ENCODE data around the gene KIAA0753. TPM values are rescaled to one million over a fixed set of nuclear protein-coding genes. Genes with fewer than 3 reads are reported as not detected.

KIAA0753 gene
- total and polyA plus RNA-seq, 2 of the 8 experiments (the other 6 are each of a cell fraction or from before 2014, with no cell fraction given), result 5.0 to 27.1 TPM

GRCh38 chr17:6669479-6670212 lies 29.1 kb upstream of the KIAA0753 start:
- Histone ChIP-seq H2BK15ac (ENCODE audit: low read length) (no peak overlapping the region), H3K27ac (ENCODE audit: low read depth, low read length) (no peak overlapping the region), H2AFZ (ENCODE audit: low read length) (no peak overlapping the region), H3K79me2 (ENCODE audit: control insufficient read depth in 1 of 2, insufficient read depth in 2 of 2, low read length in 2 of 2) (no peaks in the 10 kb centered on the region), H2BK120ac (replicated peaks; ENCODE audit: low read depth, low read length) (no peak overlapping the region), H2BK5ac (ENCODE audit: low read depth, low read length) (no peak overlapping the region), H3K18ac (ENCODE audit: extremely low read depth, low read length) (no peak overlapping the region), H3K4me3 (ENCODE audit: extremely low read depth in 1 of 4, insufficient read depth in 2 of 4, low read depth in 3 of 4, low read length in 4 of 4) (no peak overlapping the region), H3K4ac (replicated peaks; ENCODE audit: insufficient read length, low read depth, low read length) (no peak overlapping the region), H4K5ac (ENCODE audit: insufficient read length, low read depth, low read length) (no peak overlapping the region), H3K23ac (ENCODE audit: insufficient read length) (no peak overlapping the region), H4K91ac (replicated peaks; ENCODE audit: insufficient read length, low read length) (no peak overlapping the region), H3K9ac (replicated peaks in 1 of 4; ENCODE audit: extremely low read depth in 1 of 4, low read depth in 3 of 4, low read length in 3 of 4) (no peak overlapping the region), H3K4me1 (replicated peaks in 1 of 4; ENCODE audit: control insufficient read depth in 3 of 4, insufficient read depth in 4 of 4, low read length in 3 of 4) (peaks cover 0 to 2% (median 1%) of the 10 kb centered on the region in 4 experiments; a peak in 1 of 7 replicates), H3K27me3 (replicated peaks in 1 of 4; ENCODE audit: control insufficient read depth in 3 of 4, extremely low read depth in 1 of 4, insufficient read depth in 3 of 4, low read length in 3 of 4) (peaks cover 0 to 6% (median 4%) of the 10 kb centered on the region in 4 experiments; a peak in 2 of 7 replicates), H3K14ac (ENCODE audit: insufficient read length) (no peak overlapping the region), H2BK12ac (ENCODE audit: low read depth, low read length) (no peak overlapping the region), H4K8ac (ENCODE audit: extremely low read depth, insufficient read depth, low read length) (no peak overlapping the region), H3K23me2 (ENCODE audit: low read depth, low read length) (no peaks in the 10 kb centered on the region), H3K9me3 (ENCODE audit: insufficient read depth in 2 of 2, low read depth in 1 of 2, low read length in 1 of 2) (no peaks in the 10 kb centered on the region), H3K79me1 (ENCODE audit: low read depth, low read length) (no peaks in the 10 kb centered on the region), H4K20me1 (replicated peaks in 1 of 2; ENCODE audit: control insufficient read depth in 1 of 2, insufficient read depth in 2 of 2, low read length in 2 of 2) (peaks cover 0 to 2% of the 10 kb centered on the region in 2 experiments), H2AK5ac (ENCODE audit: low read depth, low read length) (no peak overlapping the region), H3K36me3 (ENCODE audit: control insufficient read depth in 2 of 4, insufficient read depth in 4 of 4, low read length in 3 of 4) (no peaks in the 10 kb centered on the region), H2BK20ac (ENCODE audit: low read length) (no peak overlapping the region), H3K4me2 (ENCODE audit: insufficient read depth in 1 of 2, low read depth in 2 of 2, low read length in 2 of 2) (no peak overlapping the region), H3K56ac (replicated peaks; ENCODE audit: insufficient read length, low read depth, low read length) (no peak overlapping the region)
- POLR2A ChIA-PET (ENCODE audit: partially characterized antibody), result interaction anchor here (1.4 kb wide), 1 partner anchor 30 kb away, joined by 4 read pairs; a partner anchor contains a TSS
- DNase-seq (ENCODE audit: low read depth in 1 of 2, low spot score in 2 of 2) (no peak), FAIRE-seq (no peak)
- 87% methylated on average over 10 of the region's 10 CpGs; no CpG with 5 or more reads in 1 of the 2 experiments for WGBS, 2 experiments (ENCODE audit: extremely low coverage in 1 of 2, insufficient coverage in 1 of 2, insufficient read length in 1 of 2, insufficient replicate concordance in 2 of 2, low coverage in 1 of 2, low lambda C conversion rate in 2 of 2, missing lambda C conversion rate in 1 of 2)
- CTCF ChIA-PET (ENCODE audit: partially characterized antibody), result interaction anchor here (0.5 to 4.8 kb wide), 9 partner anchors 8 to 311 kb away, joined by 3 to 41 read pairs (median 3); partner anchors contain the start of gene SLC13A5
- no peak for TF ChIP-seq ZNF274 (IDR thresholded peaks at IDR 0.05; ENCODE audit: borderline replicate concordance, extremely low read depth, low read length)
- no peak for TF ChIP-seq RFX5 (IDR thresholded peaks at IDR 0.05; ENCODE audit: borderline replicate concordance, low read depth, low read length)
- no peak for TF ChIP-seq CHD2 (IDR thresholded peaks at IDR 0.05; ENCODE audit: low read length)
- TF ChIP-seq HDAC6 (IDR thresholded peaks at IDR 0.05; ENCODE audit: low read depth, low read length), result no peak
- TF ChIP-seq SAP30 (IDR thresholded peaks at IDR 0.05; ENCODE audit: insufficient read depth, insufficient replicate concordance, low read length), result no peak
- no peak for TF ChIP-seq CTCF (IDR thresholded peaks at IDR 0.05; ENCODE audit: control extremely low read depth in 1 of 3, insufficient read depth in 1 of 3, low read depth in 1 of 3, low read length in 3 of 3)
- TF ChIP-seq EP300 (IDR thresholded peaks at IDR 0.05; ENCODE audit: borderline replicate concordance in 1 of 2, low read depth in 2 of 2, low read length in 2 of 2), result no peak
- no peak for TF ChIP-seq NANOG (IDR thresholded peaks at IDR 0.05; ENCODE audit: insufficient read depth, low read depth, low read length, poor library complexity, severe bottlenecking)
- no peak for TF ChIP-seq SP1 (IDR thresholded peaks at IDR 0.05; ENCODE audit: low read depth, low read length)
